Fibroblast of lung (primary cell): Measurements from ENCODE around the gene IMMP2L. TPM values are rescaled to one million over a fixed set of nuclear protein-coding genes. Genes with fewer than 3 reads are reported as not detected.

ENCODE experiments used
- DNase-seq, 2 donors: peaks; one replicate each; pipeline versions ENCODE4 v3.0.0 to v3.0.0-alpha.2; 2010; ENCODE audit warnings: low read depth in 2 of 2
- H2AFZ ChIP-seq: 2 replicates; pipeline ENCODE4 v1.5.1; 2012; ENCODE audit warnings: low read length, control low read depth, inconsistent platforms
- H3K27ac ChIP-seq: 2 replicates; pipeline ENCODE4 v1.5.1; 2011; ENCODE audit warnings: low read length, control low read depth; ENCODE audit not compliant: insufficient read depth
- H3K27me3 ChIP-seq: 2 replicates; pipeline ENCODE4 v1.5.1; 2011; ENCODE audit warnings: mild to moderate bottlenecking, low read length; ENCODE audit not compliant: control insufficient read depth, insufficient read depth
- H3K36me3 ChIP-seq: 2 replicates; pipeline ENCODE4 v1.5.1; 2011; ENCODE audit warnings: low read length; ENCODE audit not compliant: control insufficient read depth, insufficient read depth
- H3K4me1 ChIP-seq: 2 replicates; pipeline ENCODE4 v1.5.1; 2011; ENCODE audit warnings: low read length; ENCODE audit not compliant: control insufficient read depth, insufficient read depth; ENCODE audit errors: extremely low read depth
- H3K4me2 ChIP-seq: 2 replicates; pipeline ENCODE4 v1.5.1; 2011; ENCODE audit warnings: low read length, control low read depth; ENCODE audit not compliant: insufficient read depth; ENCODE audit errors: extremely low read depth
- H3K4me3 ChIP-seq, 4 experiments: fragments of 200-600 bp in 1 of 4; sonication (generic) in 1 of 4; replicated peaks in 1 of 4; 2 replicates each; pipeline ENCODE4 v1.5.1; 2011 to 2016; ENCODE audit warnings: low read length in 4 of 4, low read depth in 3 of 4, mild to moderate bottlenecking in 3 of 4, control low read depth in 2 of 4, inconsistent platforms in 1 of 4, mixed read lengths in 1 of 4; ENCODE audit not compliant: insufficient read depth in 1 of 4; ENCODE audit errors: control extremely low read depth in 1 of 4
- H3K79me2 ChIP-seq: 2 replicates; pipeline ENCODE4 v1.5.1; 2012; ENCODE audit warnings: mild to moderate bottlenecking, low read length, inconsistent platforms; ENCODE audit not compliant: control insufficient read depth, insufficient read depth
- H3K9ac ChIP-seq: 2 replicates; pipeline ENCODE4 v1.5.1; 2011; ENCODE audit warnings: mild to moderate bottlenecking, low read length, control low read depth; ENCODE audit not compliant: insufficient read depth
- H3K9me3 ChIP-seq: 2 replicates; pipeline ENCODE4 v1.5.1; 2012; ENCODE audit warnings: low read depth, low read length; ENCODE audit not compliant: control insufficient read depth, insufficient read depth
- H4K20me1 ChIP-seq: 2 replicates; pipeline ENCODE4 v1.5.1; 2011; ENCODE audit warnings: low read length; ENCODE audit not compliant: control insufficient read depth, insufficient read depth; ENCODE audit errors: extremely low read depth
- EZH2 ChIP-seq: IDR thresholded peaks from 2 replicates; pipeline ENCODE4 v1.5.1; 2012; ENCODE audit warnings: low read length, control low read depth, mild to moderate bottlenecking; ENCODE audit errors: missing control alignments
- polyA plus RNA-seq, 2 donors: library from polyadenylated mRNA; depleted of rRNA in 1 of 2; stranded (reverse) in 1 of 2; unstranded in 1 of 2; fragments of >200 nt; gene quantifications; 2 replicates each; pipeline ENCODE4 v1.2.1, GENCODE V29; 2011 to 2012; ENCODE audit warnings: missing spikeins in 1 of 2
- total RNA-seq: library from RNA; depleted of rRNA; stranded (reverse); fragments of >200 nt; gene quantifications from 2 replicates; pipeline ENCODE4 v1.2.1, GENCODE V29; 2014
- TF ChIP-seq, protein P1 (sequence below), 2 donors: IDR thresholded peaks in 1 of 2; conservative IDR thresholded peaks in 1 of 2; 1 replicate in 1 of 2; 2 replicates in 1 of 2; pipeline ENCODE4 v1.5.1; 2011 to 2012; ENCODE audit warnings: low read length in 2 of 2, control low read depth in 1 of 2, inconsistent platforms in 1 of 2, low read depth in 1 of 2, mild to moderate bottlenecking in 1 of 2

Gene IMMP2L
- total and polyA plus RNA-seq, 2 donors (not counting 1 experiment from before 2014, with no cell fraction given) = 6.9 to 14.4 TPM

- H3K36me3 ChIP-seq = no peaks in the 10 kb centered on the region
- no peaks in the 10 kb centered on the region for H4K20me1 ChIP-seq
- H3K4me3 ChIP-seq = no peak overlapping the region
- no peaks in the 10 kb centered on the region for H3K4me1 ChIP-seq
- H3K79me2 ChIP-seq = no peaks in the 10 kb centered on the region
- H3K27me3 ChIP-seq = no peaks in the 10 kb centered on the region
- H3K9ac ChIP-seq = no peak overlapping the region
- TF ChIP-seq, protein P1, sequence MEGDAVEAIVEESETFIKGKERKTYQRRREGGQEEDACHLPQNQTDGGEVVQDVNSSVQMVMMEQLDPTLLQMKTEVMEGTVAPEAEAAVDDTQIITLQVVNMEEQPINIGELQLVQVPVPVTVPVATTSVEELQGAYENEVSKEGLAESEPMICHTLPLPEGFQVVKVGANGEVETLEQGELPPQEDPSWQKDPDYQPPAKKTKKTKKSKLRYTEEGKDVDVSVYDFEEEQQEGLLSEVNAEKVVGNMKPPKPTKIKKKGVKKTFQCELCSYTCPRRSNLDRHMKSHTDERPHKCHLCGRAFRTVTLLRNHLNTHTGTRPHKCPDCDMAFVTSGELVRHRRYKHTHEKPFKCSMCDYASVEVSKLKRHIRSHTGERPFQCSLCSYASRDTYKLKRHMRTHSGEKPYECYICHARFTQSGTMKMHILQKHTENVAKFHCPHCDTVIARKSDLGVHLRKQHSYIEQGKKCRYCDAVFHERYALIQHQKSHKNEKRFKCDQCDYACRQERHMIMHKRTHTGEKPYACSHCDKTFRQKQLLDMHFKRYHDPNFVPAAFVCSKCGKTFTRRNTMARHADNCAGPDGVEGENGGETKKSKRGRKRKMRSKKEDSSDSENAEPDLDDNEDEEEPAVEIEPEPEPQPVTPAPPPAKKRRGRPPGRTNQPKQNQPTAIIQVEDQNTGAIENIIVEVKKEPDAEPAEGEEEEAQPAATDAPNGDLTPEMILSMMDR (conservative IDR thresholded peaks at IDR 0.05 in 1 of 2, IDR thresholded peaks at IDR 0.05 in 1 of 2; ENCODE audit: low read depth in 1 of 2, low read length in 2 of 2) = no peak
- no peak for TF ChIP-seq EZH2
- no peak overlapping the region for H2AFZ ChIP-seq
- H3K4me2 ChIP-seq = no peak overlapping the region
- no peaks in the 10 kb centered on the region for H3K9me3 ChIP-seq
- H3K27ac ChIP-seq = no peak overlapping the region
- DNase-seq = no peak
These were observed 510.5 kb downstream of the IMMP2L start for GRCh38 chr7:111051832-111052231.

DNA sequence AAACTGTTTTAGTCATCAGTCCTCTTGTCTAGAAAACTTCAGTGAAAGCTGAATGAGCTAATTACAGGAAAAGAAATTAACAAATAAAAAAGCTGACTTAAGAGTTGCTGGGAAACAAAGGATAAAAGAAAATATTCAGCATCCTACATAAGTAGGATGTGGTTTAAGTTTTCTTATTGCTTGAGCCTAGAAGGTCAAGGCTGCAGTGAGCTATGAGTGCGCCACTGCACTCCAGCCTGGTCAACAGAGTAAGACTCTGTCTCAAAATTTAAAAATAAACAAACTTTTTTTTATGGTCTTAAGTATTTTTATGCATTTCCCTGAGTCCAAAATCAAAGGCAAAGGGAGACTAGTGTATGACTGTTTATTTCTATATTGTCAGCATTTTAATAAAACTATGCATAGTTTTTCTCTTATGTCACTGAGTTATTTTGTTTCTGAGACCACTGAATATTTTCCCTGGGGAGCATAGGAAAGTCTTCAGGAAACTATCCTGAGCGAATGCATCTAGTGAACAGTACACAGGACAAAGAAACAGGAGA lies 511.3 kb downstream of the IMMP2L start:
- no peak overlapping the region for H3K4me2 ChIP-seq
- no peaks in the 10 kb centered on the region for H3K79me2 ChIP-seq
- no peak for TF ChIP-seq EZH2
- TF ChIP-seq, protein P1 (conservative IDR thresholded peaks at IDR 0.05 in 1 of 2, IDR thresholded peaks at IDR 0.05 in 1 of 2; ENCODE audit: low read depth in 1 of 2, low read length in 2 of 2) = no peak
- no peak overlapping the region for H3K9ac ChIP-seq
- H3K4me1 ChIP-seq = no peaks in the 10 kb centered on the region
- H3K9me3 ChIP-seq = no peaks in the 10 kb centered on the region
- H3K4me3 ChIP-seq = no peak overlapping the region
- no peaks in the 10 kb centered on the region for H3K36me3 ChIP-seq
- no peaks in the 10 kb centered on the region for H4K20me1 ChIP-seq
- H3K27ac ChIP-seq = no peak overlapping the region
- peak in 1 of 2 donors; percentile 17 for DNase-seq
- no peak overlapping the region for H2AFZ ChIP-seq
- H3K27me3 ChIP-seq = no peaks in the 10 kb centered on the region

DNA sequence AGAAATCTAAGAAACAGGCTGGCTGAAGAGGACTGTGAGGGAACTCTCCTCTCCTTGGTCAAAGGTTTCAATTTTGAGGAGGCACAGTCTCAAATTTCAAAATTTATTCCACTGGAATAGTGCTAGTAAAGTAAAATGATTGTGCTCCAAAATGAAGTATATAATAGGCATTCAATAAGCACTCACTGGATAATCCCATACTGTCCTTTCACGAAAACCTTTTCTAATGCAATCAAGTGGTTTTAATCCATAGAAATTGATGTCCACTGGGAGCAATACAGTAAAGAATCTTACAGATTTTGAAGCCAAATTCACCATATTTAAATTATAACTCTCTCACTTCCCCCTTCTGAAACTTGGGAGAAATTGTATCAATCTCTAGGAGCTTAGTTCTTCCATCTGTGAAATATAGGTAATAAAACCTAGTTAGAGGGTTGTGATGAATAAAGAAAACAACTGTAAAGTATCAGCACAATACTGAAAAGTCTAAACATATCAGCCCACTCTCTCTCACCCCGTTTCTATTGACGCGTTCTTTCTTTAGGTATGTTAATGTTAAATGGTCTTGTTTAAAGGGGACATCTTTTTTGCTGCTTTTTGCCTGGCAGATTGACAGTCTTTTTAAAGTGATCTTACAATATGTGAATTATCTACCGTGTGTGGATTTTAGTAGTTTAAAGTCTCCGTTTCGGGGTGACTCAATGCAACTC lies 512.2 kb downstream of the IMMP2L start:
- Histone ChIP-seq H3K79me2 (no peaks in the 10 kb centered on the region), H4K20me1 (no peaks in the 10 kb centered on the region), H3K4me2 (no peak overlapping the region), H3K9ac (no peak overlapping the region), H3K27ac (no peak overlapping the region), H3K27me3 (no peaks in the 10 kb centered on the region), H2AFZ (no peak overlapping the region), H3K4me3 (no peak overlapping the region), H3K4me1 (no peaks in the 10 kb centered on the region), H3K36me3 (no peaks in the 10 kb centered on the region), H3K9me3 (no peaks in the 10 kb centered on the region)
- no peak for TF ChIP-seq EZH2
- TF ChIP-seq, protein P1 (conservative IDR thresholded peaks at IDR 0.05 in 1 of 2, IDR thresholded peaks at IDR 0.05 in 1 of 2; ENCODE audit: low read depth in 1 of 2, low read length in 2 of 2) = no peak
- DNase-seq = no peak
